DOHH2 (cell line): ENCODE data around the gene GLB1L2.

Source experiments
- H3F3A ChIP-seq: fragments of 200-600 bp; sonication (generic), shearing (Covaris generic); 2 replicates; pipeline ENCODE4 v1.6.0; 2016; ENCODE audit warnings: antibody characterized with exemption, mild to moderate bottlenecking; ENCODE audit not compliant: control insufficient read depth, insufficient read depth
- H3K27ac ChIP-seq: fragments of 200-600 bp; sonication (generic); 2 replicates; pipeline ENCODE4 v1.5.1; 2014; ENCODE audit warnings: low read depth, mild to moderate bottlenecking, low read length, moderate library complexity
- H3K27me3 ChIP-seq: fragments of 200-600 bp; sonication (generic); 2 replicates; pipeline ENCODE4 v1.6.1; 2014; ENCODE audit warnings: mild to moderate bottlenecking, low read length, mixed read lengths; ENCODE audit not compliant: control insufficient read depth
- H3K36me3 ChIP-seq: fragments of 200-600 bp; sonication (generic); 2 replicates; pipeline ENCODE4 v1.6.1; 2014; ENCODE audit warnings: mild to moderate bottlenecking, low read length, moderate library complexity, mixed read lengths; ENCODE audit not compliant: control insufficient read depth
- H3K4me1 ChIP-seq: fragments of 200-600 bp; sonication (generic); 2 replicates; pipeline ENCODE4 v1.6.1; 2014; ENCODE audit warnings: mild to moderate bottlenecking, low read length, mixed read lengths; ENCODE audit not compliant: control insufficient read depth
- H3K4me2 ChIP-seq: fragments of 200-600 bp; sonication (generic); 2 replicates; pipeline ENCODE4 v1.6.0; 2014; ENCODE audit warnings: mild to moderate bottlenecking, low read length, moderate library complexity
- H3K4me3 ChIP-seq: fragments of 200-600 bp; sonication (generic); 2 replicates; pipeline ENCODE4 v1.5.1; 2014; ENCODE audit warnings: mild to moderate bottlenecking, low read length, mixed read lengths
- H3K79me2 ChIP-seq: fragments of 200-600 bp; sonication (generic); 2 replicates; pipeline ENCODE4 v1.6.1; 2014; ENCODE audit warnings: mild to moderate bottlenecking, low read length, mixed read lengths; ENCODE audit not compliant: control insufficient read depth
- H3K9me2 ChIP-seq: fragments of 200-600 bp; sonication (generic); replicated peaks from 2 replicates; pipeline ENCODE4 v1.6.1; 2014; ENCODE audit warnings: mild to moderate bottlenecking, low read length, mixed read lengths; ENCODE audit not compliant: control insufficient read depth
- H3K9me3 ChIP-seq: fragments of 200-600 bp; sonication (generic); 2 replicates; pipeline ENCODE4 v1.6.1; 2014; ENCODE audit warnings: antibody characterized with exemption, low read length, mixed read lengths; ENCODE audit not compliant: control insufficient read depth, insufficient read depth
- H4K20me1 ChIP-seq: fragments of 200-600 bp; sonication (generic); 2 replicates; pipeline ENCODE4 v1.6.0; 2014; ENCODE audit warnings: low read depth, mild to moderate bottlenecking, antibody characterized with exemption, low read length, moderate library complexity; ENCODE audit not compliant: control insufficient read depth, insufficient read depth
- CTCF ChIP-seq: fragments of 200-600 bp; sonication (generic); IDR thresholded peaks from one replicate; pipeline ENCODE4 v1.5.1; 2014; ENCODE audit warnings: antibody characterized with exemption, mild to moderate bottlenecking, low read depth, low read length; ENCODE audit not compliant: poor library complexity, severe bottlenecking
- EZH2phosphoT487 ChIP-seq: fragments of 200-600 bp; sonication (generic); IDR thresholded peaks from 2 replicates; pipeline ENCODE4 v1.6.1; 2017; ENCODE audit warnings: borderline replicate concordance, mild to moderate bottlenecking, antibody characterized with exemption, low read length, moderate library complexity, mixed read lengths

Gene GLB1L2

GRCh38 chr11:134393638-134394037 lies 61.9 kb downstream of the GLB1L2 start:
- H3K9me3 ChIP-seq, result no peaks in the 10 kb centered on the region
- H3K4me2 ChIP-seq, result no peak overlapping the region
- no peak overlapping the region for H3K27ac ChIP-seq
- H3K9me2 ChIP-seq, result no peaks in the 10 kb centered on the region
- no peaks in the 10 kb centered on the region for H3F3A ChIP-seq
- no peaks in the 10 kb centered on the region for H3K4me1 ChIP-seq
- TF ChIP-seq CTCF (no peak), EZH2phosphoT487 (no peak)
- no peaks in the 10 kb centered on the region for H4K20me1 ChIP-seq
- no peaks in the 10 kb centered on the region for H3K27me3 ChIP-seq
- H3K79me2 ChIP-seq, result no peaks in the 10 kb centered on the region
- no peaks in the 10 kb centered on the region for H3K36me3 ChIP-seq
- H3K4me3 ChIP-seq, result no peak overlapping the region

GRCh38 chr11:134394311-134394710 lies 62.5 kb downstream of the GLB1L2 start:
- H3K4me1 ChIP-seq, result no peaks in the 10 kb centered on the region
- no peaks in the 10 kb centered on the region for H3K27me3 ChIP-seq
- no peaks in the 10 kb centered on the region for H3K9me2 ChIP-seq
- no peaks in the 10 kb centered on the region for H3F3A ChIP-seq
- no peaks in the 10 kb centered on the region for H3K79me2 ChIP-seq
- H3K27ac ChIP-seq, result no peak overlapping the region
- H4K20me1 ChIP-seq, result no peaks in the 10 kb centered on the region
- no peak for TF ChIP-seq EZH2phosphoT487
- no peak for TF ChIP-seq CTCF
- no peaks in the 10 kb centered on the region for H3K9me3 ChIP-seq
- H3K4me2 ChIP-seq, result no peak overlapping the region
- H3K4me3 ChIP-seq, result no peak overlapping the region
- H3K36me3 ChIP-seq, result no peaks in the 10 kb centered on the region

GRCh38 chr11:134395002-134395401 lies 63.2 kb downstream of the GLB1L2 start:
- no peak overlapping the region for H3K4me2 ChIP-seq
- H3K9me3 ChIP-seq, result no peaks in the 10 kb centered on the region
- H4K20me1 ChIP-seq, result no peaks in the 10 kb centered on the region
- no peaks in the 10 kb centered on the region for H3F3A ChIP-seq
- H3K4me1 ChIP-seq, result no peaks in the 10 kb centered on the region
- no peaks in the 10 kb centered on the region for H3K9me2 ChIP-seq
- no peaks in the 10 kb centered on the region for H3K36me3 ChIP-seq
- no peak overlapping the region for H3K4me3 ChIP-seq
- H3K79me2 ChIP-seq, result no peaks in the 10 kb centered on the region
- H3K27me3 ChIP-seq, result no peaks in the 10 kb centered on the region
- H3K27ac ChIP-seq, result no peak overlapping the region
- no peak for TF ChIP-seq CTCF
